Left forelimb (tissue), 1 donor: Measurements from ENCODE around the gene ZIK1.

ENCODE experiments used
- DNase-seq: peaks from one replicate; pipeline ENCODE4 v3.0.0-alpha.2; 2018; ENCODE audit warnings: low spot score

Gene ZIK1

DNA sequence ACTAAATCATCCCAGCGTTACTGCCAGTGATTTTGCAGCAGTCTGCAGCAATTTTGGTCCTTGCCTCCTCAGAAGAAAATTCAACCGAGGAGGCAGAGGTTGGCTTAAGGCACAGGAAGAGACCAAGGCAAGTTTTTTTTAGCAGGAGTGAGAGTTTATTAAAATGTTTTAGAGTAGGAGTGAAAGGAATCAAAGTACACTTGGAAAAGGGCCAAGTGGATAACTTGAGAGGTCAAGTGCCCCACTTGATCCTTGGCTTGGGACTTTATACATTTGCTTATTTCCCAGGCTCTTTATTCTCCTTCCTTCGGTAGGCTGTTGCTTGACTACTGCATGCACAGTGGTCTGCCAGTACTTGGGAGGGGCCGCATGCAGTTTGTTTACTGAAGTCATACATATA, 27.2 kb downstream of the ZIK1 start:
- no peak for DNase-seq

DNA sequence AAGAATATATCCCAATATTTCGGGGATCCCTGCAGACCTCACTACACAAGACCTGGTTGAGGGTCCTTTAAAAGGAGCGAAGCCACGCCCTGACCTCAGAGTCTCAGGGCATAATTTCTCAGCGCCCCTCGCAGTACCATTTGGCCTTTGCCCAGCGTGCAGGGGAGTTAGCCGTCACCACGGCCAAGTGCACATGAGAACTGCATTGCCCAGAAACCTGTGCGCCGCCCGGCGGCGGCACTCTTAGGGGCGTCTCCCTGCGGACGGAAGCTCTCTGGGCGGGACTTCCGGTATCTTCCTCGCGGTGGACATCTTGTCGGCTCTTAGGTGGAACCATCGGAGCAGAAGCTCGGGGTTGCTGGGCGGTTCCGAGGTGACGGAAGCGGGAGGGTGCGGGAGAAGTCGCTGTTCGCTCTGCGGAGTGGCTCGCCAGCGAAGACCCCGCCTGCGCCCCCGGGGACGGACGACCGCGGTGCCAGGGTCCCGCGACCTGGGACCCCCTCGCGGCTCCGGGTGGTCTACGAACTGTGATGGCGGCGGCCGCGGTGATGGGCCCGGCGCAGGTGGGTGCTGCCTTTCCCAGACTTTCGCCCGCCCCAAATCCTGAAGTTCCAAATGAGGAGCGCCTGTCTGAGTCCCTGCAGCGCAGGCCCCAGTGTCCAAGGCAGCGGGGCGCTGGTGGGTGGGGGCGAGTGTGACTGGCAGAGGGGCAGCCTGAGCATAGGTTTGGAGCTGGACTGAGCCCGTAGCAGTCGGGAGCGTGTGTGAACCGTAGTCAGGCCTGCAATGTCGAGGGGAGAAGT, 30.2 kb downstream of the ZIK1 start, which contains the start of gene ZNF134:
Gene ZNF134, plus strand, starts transcription at position 302 of the 803 bp plus-strand sequence. CDS start 5,227 bp downstream, outside the sequence.
- DNase-seq, result peak; percentile 88

- no peak for DNase-seq
Measured at GRCh38 chr19:57615346-57615745, 31.4 kb downstream of the ZIK1 start.

GRCh38 chr19:57620673-57621348, 36.9 kb downstream of the ZIK1 start:
- no peak for DNase-seq

GRCh38 chr19:57623091-57623490, 39.1 kb downstream of the ZIK1 start:
- no peak for DNase-seq

DNA sequence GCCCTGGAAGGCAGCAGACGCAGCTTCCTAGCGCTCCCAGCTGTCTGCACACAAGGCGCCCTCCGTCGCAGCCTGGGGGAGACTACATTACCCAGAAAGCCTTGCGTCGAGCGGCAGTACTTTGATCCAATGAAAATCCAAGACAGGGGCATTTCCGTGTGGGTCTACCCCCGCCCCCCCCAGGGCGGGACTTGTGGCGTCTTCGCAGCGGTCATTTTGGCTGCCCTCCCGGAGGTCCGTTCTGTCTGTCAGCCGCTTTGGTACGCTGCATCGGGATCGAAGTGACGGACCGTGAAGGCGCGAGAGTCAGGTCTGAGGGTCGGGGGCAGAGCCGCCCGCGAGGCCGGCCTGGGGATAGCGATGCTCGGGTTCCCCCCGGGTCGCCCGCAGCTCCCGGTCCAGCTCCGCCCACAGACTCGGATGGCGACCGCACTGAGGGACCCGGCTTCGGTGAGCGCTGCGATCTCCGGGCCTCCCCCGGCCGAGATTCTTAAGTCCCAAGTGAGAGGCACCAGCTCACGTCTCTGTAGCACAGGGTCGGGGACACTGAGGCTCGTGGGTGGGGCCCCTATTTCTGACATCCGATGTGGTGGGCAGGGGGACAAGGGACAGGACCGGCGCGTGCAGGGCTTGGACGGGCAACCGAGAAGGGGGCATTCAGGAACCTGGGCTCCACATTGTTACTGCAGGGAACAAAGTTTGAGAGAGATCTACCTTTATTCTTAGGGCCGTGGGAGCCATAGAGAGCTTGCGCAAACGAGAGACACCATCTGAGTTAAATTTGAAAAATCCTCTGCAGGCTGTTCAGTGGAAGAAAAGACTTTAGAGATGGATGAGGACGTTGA, 49.3 kb downstream of the ZIK1 start, which contains the start of gene ZNF211:
Gene ZNF211, plus strand, starts transcription at position 182 of the 845 bp plus-strand sequence. Its CDS starts 179 bp downstream, at position 361.
- peak; percentile 96 for DNase-seq

DNA sequence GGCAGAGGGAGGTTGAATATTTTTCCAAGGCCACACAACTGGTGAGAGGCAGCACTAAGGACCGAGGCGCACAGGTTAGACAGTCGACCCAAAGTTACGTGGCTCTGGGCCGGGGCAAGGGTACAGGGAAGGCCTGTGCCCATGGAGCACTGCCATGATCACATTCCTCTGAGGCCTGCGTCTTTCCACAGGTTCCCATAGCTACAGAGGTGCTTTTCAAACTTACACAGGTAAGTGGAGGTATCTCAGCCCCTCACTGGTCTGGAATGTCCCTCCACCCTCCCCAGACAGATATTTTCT, 49.8 kb downstream of the ZIK1 start:
- DNase-seq, result no peak

DNA sequence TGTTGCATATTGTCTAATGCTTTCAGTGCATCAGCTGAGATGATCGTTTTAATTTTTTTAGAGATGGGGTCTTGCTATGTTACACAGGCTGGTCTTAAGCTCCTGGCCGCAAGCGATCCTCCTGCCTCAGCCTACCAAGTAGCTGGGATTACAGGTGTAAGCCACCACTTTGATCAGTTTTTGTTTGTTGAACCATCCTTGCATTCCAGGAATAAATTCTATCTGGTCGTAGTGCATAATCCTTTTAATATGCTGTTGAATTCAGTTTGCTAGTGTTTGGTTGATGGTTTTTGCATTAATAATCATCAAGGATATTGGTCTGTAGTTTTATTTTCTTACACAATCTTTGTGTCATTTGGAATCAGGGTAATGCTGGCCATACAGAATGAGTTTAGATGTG, 53.4 kb downstream of the ZIK1 start:
- DNase-seq, result no peak

- DNase-seq, result no peak
Measured at GRCh38 chr19:57641715-57642234, 57.8 kb downstream of the ZIK1 start.

DNA sequence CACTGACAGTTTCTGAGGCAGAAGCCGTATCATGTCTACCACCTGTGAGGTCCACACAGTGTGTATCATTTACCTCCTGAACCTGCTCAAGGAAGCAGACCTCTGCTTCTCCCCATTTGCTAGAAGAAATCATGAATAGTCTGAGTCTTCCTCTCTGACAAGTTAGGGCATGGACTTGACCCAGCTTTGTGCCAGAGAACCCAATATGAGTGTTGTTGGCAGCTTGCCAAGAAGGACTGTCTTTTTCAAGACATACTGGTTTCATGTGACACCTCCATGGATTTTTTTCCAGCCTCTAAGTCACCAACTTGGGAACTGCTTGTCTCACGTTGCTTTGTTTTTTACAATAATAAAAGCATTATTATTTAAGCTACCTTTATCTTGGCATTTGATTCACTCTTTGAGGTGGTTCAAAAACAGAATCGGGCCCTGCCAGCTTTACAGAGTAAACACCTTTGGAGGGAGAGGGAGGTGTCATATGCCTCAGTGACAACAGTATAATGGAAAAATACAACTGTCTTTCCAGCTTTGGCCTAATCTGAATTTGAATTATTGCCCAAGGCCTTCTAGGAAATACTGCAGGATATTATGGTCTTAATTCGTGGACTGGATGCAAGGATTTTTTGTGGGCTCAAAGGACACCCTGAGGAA, 58.6 kb downstream of the ZIK1 start:
- DNase-seq, result no peak
